A673 (cell line): ENCODE results near the gene LPP.

Experiments used
- EZH2 ChIP-seq: fragments of 200-600 bp; sonication (generic); IDR thresholded peaks from 2 replicates; pipeline ENCODE4 v1.6.1; 2017; ENCODE audit warnings: borderline replicate concordance, low read depth, mild to moderate bottlenecking, mixed read lengths, antibody characterized with exemption, low read length; ENCODE audit not compliant: poor library complexity, severe bottlenecking
- TF ChIP-seq, protein P1 (sequence below): fragments of 300-800, 200-600 bp; sonication (generic); conservative IDR thresholded peaks from 2 replicates; pipeline ENCODE4 v1.5.1; 2017; ENCODE audit warnings: low read depth, mild to moderate bottlenecking, antibody characterized with exemption, low read length, moderate library complexity, mixed read lengths

DNA sequence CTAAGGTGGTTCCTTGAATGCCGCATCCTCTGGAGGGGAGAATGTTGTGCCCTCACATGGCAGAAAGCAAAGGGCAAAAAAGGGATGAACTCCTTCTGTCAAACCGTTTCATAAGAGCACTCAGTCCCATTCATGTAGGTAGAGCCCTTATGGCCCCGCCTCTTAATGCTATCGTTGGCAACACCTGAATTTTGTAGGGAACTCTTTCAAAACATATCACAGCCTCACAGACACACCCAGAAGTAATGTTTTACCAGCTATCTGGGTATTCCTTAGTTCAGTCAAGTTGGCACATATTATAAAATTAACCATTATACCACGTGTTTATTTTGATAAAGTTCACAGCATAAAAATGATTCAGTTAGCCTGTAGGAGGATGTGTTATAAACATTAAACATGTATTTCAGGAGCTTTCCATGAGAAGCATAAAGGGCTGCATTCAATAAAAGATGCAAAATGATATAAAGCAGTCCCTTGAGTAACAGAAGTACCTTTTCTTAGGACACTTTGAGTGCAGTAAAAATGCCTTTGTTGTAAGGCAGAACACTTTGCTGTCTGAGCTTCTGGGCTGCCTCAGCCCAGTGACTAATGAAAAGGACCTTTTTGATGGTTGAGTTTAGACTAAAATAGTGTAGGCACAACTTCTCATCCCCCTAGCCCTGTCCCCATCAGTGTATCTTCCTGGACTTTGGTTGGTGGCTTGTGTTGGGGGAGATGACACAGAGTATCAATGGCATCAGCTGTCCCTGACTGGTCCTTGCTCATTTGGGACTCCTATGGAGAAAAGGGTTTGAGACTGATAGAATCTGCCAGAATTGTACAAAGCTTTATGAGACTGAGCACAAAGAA lies 754.3 kb downstream of the LPP start:
- TF ChIP-seq, protein P1, sequence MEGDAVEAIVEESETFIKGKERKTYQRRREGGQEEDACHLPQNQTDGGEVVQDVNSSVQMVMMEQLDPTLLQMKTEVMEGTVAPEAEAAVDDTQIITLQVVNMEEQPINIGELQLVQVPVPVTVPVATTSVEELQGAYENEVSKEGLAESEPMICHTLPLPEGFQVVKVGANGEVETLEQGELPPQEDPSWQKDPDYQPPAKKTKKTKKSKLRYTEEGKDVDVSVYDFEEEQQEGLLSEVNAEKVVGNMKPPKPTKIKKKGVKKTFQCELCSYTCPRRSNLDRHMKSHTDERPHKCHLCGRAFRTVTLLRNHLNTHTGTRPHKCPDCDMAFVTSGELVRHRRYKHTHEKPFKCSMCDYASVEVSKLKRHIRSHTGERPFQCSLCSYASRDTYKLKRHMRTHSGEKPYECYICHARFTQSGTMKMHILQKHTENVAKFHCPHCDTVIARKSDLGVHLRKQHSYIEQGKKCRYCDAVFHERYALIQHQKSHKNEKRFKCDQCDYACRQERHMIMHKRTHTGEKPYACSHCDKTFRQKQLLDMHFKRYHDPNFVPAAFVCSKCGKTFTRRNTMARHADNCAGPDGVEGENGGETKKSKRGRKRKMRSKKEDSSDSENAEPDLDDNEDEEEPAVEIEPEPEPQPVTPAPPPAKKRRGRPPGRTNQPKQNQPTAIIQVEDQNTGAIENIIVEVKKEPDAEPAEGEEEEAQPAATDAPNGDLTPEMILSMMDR = no peak
- TF ChIP-seq EZH2 = no peak
